PC-3 (cell line): ENCODE measurements around the gene WDR49. TPM values are rescaled to one million over a fixed set of nuclear protein-coding genes. Genes with fewer than 3 reads are reported as not detected.

Experiments
- ATAC-seq: fragments of 200-7000 bp; cut with Tn5 transposase; 2 replicates; pipeline ENCODE4 v1.9.1; 2020; ENCODE audit warnings: mild to moderate bottlenecking, moderate library complexity
- BruUV-seq: library from RNA; stranded (reverse); fragments of 400-500 nt; replicated peaks from 2 replicates; lab custom pipeline; 2021; lab: Mats Ljungman, UMichigan
- CTCF ChIA-PET: fragments of 300-600 bp; sonication (Branson Sonifier 250); formaldehyde crosslinking; loops from one replicate; lab custom pipeline; 2022; ENCODE audit warnings: antibody characterized with exemption; lab: Charles Lee
- POLR2A ChIA-PET: fragments of 300-600 bp; sonication (Branson Sonifier 250); formaldehyde crosslinking; loops from one replicate; lab custom pipeline; 2022; ENCODE audit warnings: antibody characterized with exemption; ENCODE audit not compliant: unreplicated experiment; lab: Charles Lee
- DNase-seq: peaks from one replicate; pipeline ENCODE4 v3.0.0-alpha.2; 2015
- H2AFZ ChIP-seq: fragments of 300-600 bp; sonication (generic); 2 replicates; pipeline ENCODE4 v1.6.0; 2016; ENCODE audit warnings: antibody characterized with exemption, low read length
- H3F3A ChIP-seq: fragments of 300-600 bp; sonication (generic); one replicate; pipeline ENCODE4 v1.6.0; 2017; ENCODE audit warnings: antibody characterized with exemption, low read length, control low read depth, mild to moderate bottlenecking; ENCODE audit not compliant: unreplicated experiment
- H3K27ac ChIP-seq: fragments of 300-600 bp; sonication (generic); 2 replicates; pipeline ENCODE4 v1.5.1; 2016; ENCODE audit warnings: mild to moderate bottlenecking, low read length
- H3K27me3 ChIP-seq: fragments of 300-600 bp; sonication (generic); 2 replicates; pipeline ENCODE4 v1.6.1; 2016; ENCODE audit warnings: low read length, mixed read lengths
- H3K36me3 ChIP-seq: fragments of 300-600 bp; sonication (generic); 2 replicates; pipeline ENCODE4 v1.6.1; 2016; ENCODE audit warnings: low read depth, mixed run types, low read length, mixed read lengths
- H3K4me1 ChIP-seq: fragments of 300-600 bp; sonication (generic); 2 replicates; pipeline ENCODE4 v1.5.1; 2016; ENCODE audit warnings: low read length; ENCODE audit not compliant: insufficient read depth
- H3K4me2 ChIP-seq: fragments of 300-600 bp; sonication (generic); 2 replicates; pipeline ENCODE4 v1.6.0; 2016; ENCODE audit warnings: low read length
- H3K4me3 ChIP-seq: fragments of 300-600 bp; sonication (generic); 2 replicates; pipeline ENCODE4 v1.5.1; 2016; ENCODE audit warnings: mild to moderate bottlenecking, low read length, mixed read lengths
- H3K79me2 ChIP-seq: fragments of 300-600 bp; sonication (generic); 2 replicates; pipeline ENCODE4 v1.6.1; 2017; ENCODE audit warnings: low read length, mixed read lengths
- H3K9ac ChIP-seq: fragments of 300-600 bp; sonication (generic); 2 replicates; pipeline ENCODE4 v1.6.0; 2016; ENCODE audit warnings: mild to moderate bottlenecking, low read length
- H3K9me2 ChIP-seq: fragments of 300-600 bp; sonication (generic); replicated peaks from 2 replicates; pipeline ENCODE4 v1.6.1; 2016; ENCODE audit warnings: mixed run types, low read length, mixed read lengths
- H3K9me3 ChIP-seq: fragments of 300-600 bp; sonication (generic); 2 replicates; pipeline ENCODE4 v1.6.1; 2016; ENCODE audit warnings: low read length, mixed read lengths
- H4K20me1 ChIP-seq: fragments of 300-600 bp; sonication (generic); 2 replicates; pipeline ENCODE4 v1.6.1; 2016; ENCODE audit warnings: low read length, mixed read lengths
- EZH2 ChIP-seq: fragments of 300-600 bp; sonication (generic); IDR thresholded peaks from one replicate; pipeline ENCODE4 v1.6.1; 2017; ENCODE audit warnings: antibody characterized with exemption, mild to moderate bottlenecking, low read length; ENCODE audit not compliant: unreplicated experiment
- EZH2phosphoT487 ChIP-seq: fragments of 300-600 bp; sonication (generic); IDR thresholded peaks from 2 replicates; pipeline ENCODE4 v1.6.1; 2018; ENCODE audit warnings: mild to moderate bottlenecking, antibody characterized with exemption, low read length, borderline replicate concordance
- intact Hi-C: fragments of 100-400 bp; cut with micrococcal nuclease; formaldehyde crosslinking; loops from 2 replicates; pipeline ENCODE4 v1.9.0; 2023
- total RNA-seq: library from RNA; depleted of rRNA; stranded (reverse); fragments of >200 nt; gene quantifications from 2 replicates; pipeline ENCODE4 v1.2.3, GENCODE V29; 2014
- TF ChIP-seq, protein P1 (sequence below): fragments of 300-600 bp; sonication (generic); conservative IDR thresholded peaks from 2 replicates; pipeline ENCODE4 v1.5.1; 2017; ENCODE audit warnings: antibody characterized with exemption, low read depth, mild to moderate bottlenecking, low read length

WDR49 gene
- total RNA-seq, 1 experiment from 2014 or later, result 0.33 TPM

DNA sequence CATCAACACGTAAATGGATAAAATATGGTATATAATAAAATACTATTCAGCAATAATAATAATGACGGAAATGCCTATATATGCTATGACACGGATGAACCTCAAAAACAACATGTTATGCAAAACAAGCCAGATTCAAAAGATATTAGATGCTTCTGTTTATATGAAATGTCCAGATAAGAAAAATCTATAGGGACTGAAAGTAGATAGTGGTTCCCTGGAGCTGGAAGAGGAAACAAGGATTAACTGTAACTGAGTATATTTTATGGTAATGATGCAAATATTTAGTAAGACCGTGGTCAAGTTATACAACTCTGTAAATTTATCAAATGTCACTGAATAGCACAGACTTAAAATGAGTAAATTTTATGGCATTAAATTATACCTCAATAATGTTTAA, 25.8 kb upstream of the WDR49 start:
- H3K27ac ChIP-seq, result no peak overlapping the region
- no TSS peak for BruUV-seq
- no peak overlapping the region for H3K4me3 ChIP-seq
- ChIA-PET CTCF (interaction anchor here (0.6 kb wide), 1 partner anchor 1185 kb away, joined by 5 read pairs; no protein-coding TSS in a partner anchor), POLR2A (no interaction called here)
- peaks cover 28% of the 10 kb centered on the region for H3K36me3 ChIP-seq
- H4K20me1 ChIP-seq, result no peaks in the 10 kb centered on the region
- intact Hi-C loops, result no loop called here
- H3K9me3 ChIP-seq, result no peaks in the 10 kb centered on the region; the same call in 1 of the 2 replicates
- no peaks in the 10 kb centered on the region for H3K9me2 ChIP-seq
- DNase-seq, result no peak
- no peaks in the 10 kb centered on the region for H3K79me2 ChIP-seq
- ATAC-seq, result no peak
- H3F3A ChIP-seq, result no peaks in the 10 kb centered on the region
- no peaks in the 10 kb centered on the region for H3K4me1 ChIP-seq
- H3K4me2 ChIP-seq, result no peak overlapping the region
- H2AFZ ChIP-seq, result no peak overlapping the region
- H3K9ac ChIP-seq, result no peak overlapping the region
- no peak for TF ChIP-seq EZH2phosphoT487
- no peak for TF ChIP-seq EZH2
- TF ChIP-seq, protein P1, sequence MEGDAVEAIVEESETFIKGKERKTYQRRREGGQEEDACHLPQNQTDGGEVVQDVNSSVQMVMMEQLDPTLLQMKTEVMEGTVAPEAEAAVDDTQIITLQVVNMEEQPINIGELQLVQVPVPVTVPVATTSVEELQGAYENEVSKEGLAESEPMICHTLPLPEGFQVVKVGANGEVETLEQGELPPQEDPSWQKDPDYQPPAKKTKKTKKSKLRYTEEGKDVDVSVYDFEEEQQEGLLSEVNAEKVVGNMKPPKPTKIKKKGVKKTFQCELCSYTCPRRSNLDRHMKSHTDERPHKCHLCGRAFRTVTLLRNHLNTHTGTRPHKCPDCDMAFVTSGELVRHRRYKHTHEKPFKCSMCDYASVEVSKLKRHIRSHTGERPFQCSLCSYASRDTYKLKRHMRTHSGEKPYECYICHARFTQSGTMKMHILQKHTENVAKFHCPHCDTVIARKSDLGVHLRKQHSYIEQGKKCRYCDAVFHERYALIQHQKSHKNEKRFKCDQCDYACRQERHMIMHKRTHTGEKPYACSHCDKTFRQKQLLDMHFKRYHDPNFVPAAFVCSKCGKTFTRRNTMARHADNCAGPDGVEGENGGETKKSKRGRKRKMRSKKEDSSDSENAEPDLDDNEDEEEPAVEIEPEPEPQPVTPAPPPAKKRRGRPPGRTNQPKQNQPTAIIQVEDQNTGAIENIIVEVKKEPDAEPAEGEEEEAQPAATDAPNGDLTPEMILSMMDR, result no peak
- no peaks in the 10 kb centered on the region for H3K27me3 ChIP-seq

DNA sequence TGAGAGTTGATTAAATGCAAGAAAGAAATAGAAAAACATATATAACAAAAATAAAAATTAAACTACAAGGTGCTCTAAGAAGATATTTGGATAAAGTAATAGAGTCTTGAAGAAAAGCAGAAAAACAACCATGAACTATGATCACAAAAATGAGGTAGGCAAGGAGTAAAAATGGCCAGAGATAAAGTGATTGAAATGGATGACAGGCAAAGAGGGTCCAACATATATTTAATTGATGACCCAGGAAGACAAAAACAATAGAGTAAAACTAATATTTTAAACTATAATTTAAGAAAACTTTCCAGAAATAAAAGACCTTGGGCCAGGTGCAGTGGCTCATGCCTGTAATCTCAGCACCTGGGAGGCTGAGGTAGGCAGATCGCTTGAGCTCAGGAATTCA, 22.1 kb upstream of the WDR49 start:
- intact Hi-C loops, result no loop called here
- no peaks in the 10 kb centered on the region for H4K20me1 ChIP-seq
- no peaks in the 10 kb centered on the region for H3K79me2 ChIP-seq
- H3K27me3 ChIP-seq, result no peaks in the 10 kb centered on the region
- TF ChIP-seq EZH2, result no peak
- TF ChIP-seq, protein P1, result no peak
- TF ChIP-seq EZH2phosphoT487, result no peak
- peaks cover 11% of the 10 kb centered on the region for H3K36me3 ChIP-seq
- no peaks in the 10 kb centered on the region for H3K4me1 ChIP-seq
- H3K9me2 ChIP-seq, result no peaks in the 10 kb centered on the region
- H3F3A ChIP-seq, result no peaks in the 10 kb centered on the region
- ATAC-seq (no peak), DNase-seq (no peak)
- no peak overlapping the region for H3K9ac ChIP-seq
- H3K4me2 ChIP-seq, result no peak overlapping the region
- H3K9me3 ChIP-seq, result no peaks in the 10 kb centered on the region; the same call in 1 of the 2 replicates
- BruUV-seq, result no TSS peak
- H2AFZ ChIP-seq, result no peak overlapping the region
- H3K4me3 ChIP-seq, result no peak overlapping the region
- ChIA-PET POLR2A (no interaction called here), CTCF (no interaction called here)
- no peak overlapping the region for H3K27ac ChIP-seq

GRCh38 chr3:167673221-167673620, 19.5 kb upstream of the WDR49 start:
- CTCF ChIA-PET, result no interaction called here
- Histone ChIP-seq H2AFZ (no peak overlapping the region), H3K4me3 (no peak overlapping the region), H3K27ac (no peak overlapping the region), H3K27me3 (no peaks in the 10 kb centered on the region), H3K79me2 (no peaks in the 10 kb centered on the region), H3K4me2 (no peak overlapping the region), H3K9me3 (no peaks in the 10 kb centered on the region; the same call in 1 of the 2 replicates), H3F3A (no peaks in the 10 kb centered on the region), H3K4me1 (no peaks in the 10 kb centered on the region), H3K36me3 (peaks cover 11% of the 10 kb centered on the region), H3K9me2 (no peaks in the 10 kb centered on the region), H3K9ac (no peak overlapping the region), H4K20me1 (no peaks in the 10 kb centered on the region)
- POLR2A ChIA-PET, result no interaction called here
- intact Hi-C loops, result no loop called here
- ATAC-seq (no peak), DNase-seq (no peak)
- TF ChIP-seq EZH2phosphoT487 (no peak), EZH2 (no peak)
- TF ChIP-seq, protein P1, result no peak
- BruUV-seq, result no TSS peak
